Fibroblast of lung (primary cell): ENCODE results near the gene PMS1.

Experiments
- EZH2 ChIP-seq: IDR thresholded peaks from 2 replicates; pipeline ENCODE4 v1.5.1; 2012; ENCODE audit warnings: low read length, control low read depth, mild to moderate bottlenecking; ENCODE audit errors: missing control alignments
- TF ChIP-seq, protein P1 (sequence below), 2 donors: IDR thresholded peaks in 1 of 2; conservative IDR thresholded peaks in 1 of 2; 1 replicate in 1 of 2; 2 replicates in 1 of 2; pipeline ENCODE4 v1.5.1; 2011 to 2012; ENCODE audit warnings: low read length in 2 of 2, control low read depth in 1 of 2, inconsistent platforms in 1 of 2, low read depth in 1 of 2, mild to moderate bottlenecking in 1 of 2

GRCh38 chr2:189772212-189772611 is 12.0 kb upstream of the PMS1 start:
- TF ChIP-seq EZH2 = no peak
- TF ChIP-seq, protein P1, sequence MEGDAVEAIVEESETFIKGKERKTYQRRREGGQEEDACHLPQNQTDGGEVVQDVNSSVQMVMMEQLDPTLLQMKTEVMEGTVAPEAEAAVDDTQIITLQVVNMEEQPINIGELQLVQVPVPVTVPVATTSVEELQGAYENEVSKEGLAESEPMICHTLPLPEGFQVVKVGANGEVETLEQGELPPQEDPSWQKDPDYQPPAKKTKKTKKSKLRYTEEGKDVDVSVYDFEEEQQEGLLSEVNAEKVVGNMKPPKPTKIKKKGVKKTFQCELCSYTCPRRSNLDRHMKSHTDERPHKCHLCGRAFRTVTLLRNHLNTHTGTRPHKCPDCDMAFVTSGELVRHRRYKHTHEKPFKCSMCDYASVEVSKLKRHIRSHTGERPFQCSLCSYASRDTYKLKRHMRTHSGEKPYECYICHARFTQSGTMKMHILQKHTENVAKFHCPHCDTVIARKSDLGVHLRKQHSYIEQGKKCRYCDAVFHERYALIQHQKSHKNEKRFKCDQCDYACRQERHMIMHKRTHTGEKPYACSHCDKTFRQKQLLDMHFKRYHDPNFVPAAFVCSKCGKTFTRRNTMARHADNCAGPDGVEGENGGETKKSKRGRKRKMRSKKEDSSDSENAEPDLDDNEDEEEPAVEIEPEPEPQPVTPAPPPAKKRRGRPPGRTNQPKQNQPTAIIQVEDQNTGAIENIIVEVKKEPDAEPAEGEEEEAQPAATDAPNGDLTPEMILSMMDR (conservative IDR thresholded peaks at IDR 0.05 in 1 of 2, IDR thresholded peaks at IDR 0.05 in 1 of 2; ENCODE audit: low read depth in 1 of 2, low read length in 2 of 2) = no peak
